DOHH2 (cell line): Measurements from ENCODE around the gene TBX3.

Source experiments
- H3F3A ChIP-seq: fragments of 200-600 bp; sonication (generic), shearing (Covaris generic); 2 replicates; pipeline ENCODE4 v1.6.0; 2016; ENCODE audit warnings: antibody characterized with exemption, mild to moderate bottlenecking; ENCODE audit not compliant: control insufficient read depth, insufficient read depth
- H3K27ac ChIP-seq: fragments of 200-600 bp; sonication (generic); 2 replicates; pipeline ENCODE4 v1.5.1; 2014; ENCODE audit warnings: low read depth, mild to moderate bottlenecking, low read length, moderate library complexity
- H3K27me3 ChIP-seq: fragments of 200-600 bp; sonication (generic); 2 replicates; pipeline ENCODE4 v1.6.1; 2014; ENCODE audit warnings: mild to moderate bottlenecking, low read length, mixed read lengths; ENCODE audit not compliant: control insufficient read depth
- H3K36me3 ChIP-seq: fragments of 200-600 bp; sonication (generic); 2 replicates; pipeline ENCODE4 v1.6.1; 2014; ENCODE audit warnings: mild to moderate bottlenecking, low read length, moderate library complexity, mixed read lengths; ENCODE audit not compliant: control insufficient read depth
- H3K4me1 ChIP-seq: fragments of 200-600 bp; sonication (generic); 2 replicates; pipeline ENCODE4 v1.6.1; 2014; ENCODE audit warnings: mild to moderate bottlenecking, low read length, mixed read lengths; ENCODE audit not compliant: control insufficient read depth
- H3K4me2 ChIP-seq: fragments of 200-600 bp; sonication (generic); 2 replicates; pipeline ENCODE4 v1.6.0; 2014; ENCODE audit warnings: mild to moderate bottlenecking, low read length, moderate library complexity
- H3K4me3 ChIP-seq: fragments of 200-600 bp; sonication (generic); 2 replicates; pipeline ENCODE4 v1.5.1; 2014; ENCODE audit warnings: mild to moderate bottlenecking, low read length, mixed read lengths
- H3K79me2 ChIP-seq: fragments of 200-600 bp; sonication (generic); 2 replicates; pipeline ENCODE4 v1.6.1; 2014; ENCODE audit warnings: mild to moderate bottlenecking, low read length, mixed read lengths; ENCODE audit not compliant: control insufficient read depth
- H3K9me2 ChIP-seq: fragments of 200-600 bp; sonication (generic); replicated peaks from 2 replicates; pipeline ENCODE4 v1.6.1; 2014; ENCODE audit warnings: mild to moderate bottlenecking, low read length, mixed read lengths; ENCODE audit not compliant: control insufficient read depth
- H3K9me3 ChIP-seq: fragments of 200-600 bp; sonication (generic); 2 replicates; pipeline ENCODE4 v1.6.1; 2014; ENCODE audit warnings: antibody characterized with exemption, low read length, mixed read lengths; ENCODE audit not compliant: control insufficient read depth, insufficient read depth
- H4K20me1 ChIP-seq: fragments of 200-600 bp; sonication (generic); 2 replicates; pipeline ENCODE4 v1.6.0; 2014; ENCODE audit warnings: low read depth, mild to moderate bottlenecking, antibody characterized with exemption, low read length, moderate library complexity; ENCODE audit not compliant: control insufficient read depth, insufficient read depth
- EZH2phosphoT487 ChIP-seq: fragments of 200-600 bp; sonication (generic); IDR thresholded peaks from 2 replicates; pipeline ENCODE4 v1.6.1; 2017; ENCODE audit warnings: borderline replicate concordance, mild to moderate bottlenecking, antibody characterized with exemption, low read length, moderate library complexity, mixed read lengths
- TF ChIP-seq, protein P1 (sequence below): fragments of 200-600 bp; sonication (generic); IDR thresholded peaks from one replicate; pipeline ENCODE4 v1.5.1; 2014; ENCODE audit warnings: antibody characterized with exemption, mild to moderate bottlenecking, low read depth, low read length; ENCODE audit not compliant: poor library complexity, severe bottlenecking

TBX3 gene

DNA sequence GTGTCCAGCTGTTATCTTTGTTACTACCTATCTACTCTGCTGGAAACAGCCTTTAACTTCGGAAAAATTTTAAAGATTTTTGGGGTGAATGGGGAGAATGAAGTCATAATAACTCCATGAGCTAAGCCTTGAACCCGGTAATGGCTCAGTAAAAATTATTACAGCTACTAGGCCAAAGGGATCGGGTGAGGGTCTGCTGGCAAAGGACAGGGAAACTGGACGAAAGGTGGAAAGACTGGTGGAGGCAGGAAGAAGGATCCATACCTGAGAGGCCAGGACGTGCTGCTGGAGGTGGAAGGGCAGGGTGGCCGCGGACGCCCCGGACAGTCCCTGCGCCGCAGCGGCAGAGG, 10.1 kb downstream of the TBX3 start:
- no peak overlapping the region for H3K4me3 ChIP-seq
- no peaks in the 10 kb centered on the region for H3K4me1 ChIP-seq

GRCh38 chr12:114673169-114673833, 10.7 kb downstream of the TBX3 start:
- Histone ChIP-seq H3K9me3 (no peaks in the 10 kb centered on the region), H3K36me3 (no peaks in the 10 kb centered on the region), H3K27me3 (peaks cover 19% of the 10 kb centered on the region), H3K4me2 (no peak overlapping the region), H3K4me3 (no peak overlapping the region), H3K27ac (no peak overlapping the region), H3K9me2 (no peaks in the 10 kb centered on the region), H4K20me1 (no peaks in the 10 kb centered on the region), H3K79me2 (no peaks in the 10 kb centered on the region), H3K4me1 (no peaks in the 10 kb centered on the region), H3F3A (no peaks in the 10 kb centered on the region)
- no peak for TF ChIP-seq EZH2phosphoT487
- TF ChIP-seq, protein P1, sequence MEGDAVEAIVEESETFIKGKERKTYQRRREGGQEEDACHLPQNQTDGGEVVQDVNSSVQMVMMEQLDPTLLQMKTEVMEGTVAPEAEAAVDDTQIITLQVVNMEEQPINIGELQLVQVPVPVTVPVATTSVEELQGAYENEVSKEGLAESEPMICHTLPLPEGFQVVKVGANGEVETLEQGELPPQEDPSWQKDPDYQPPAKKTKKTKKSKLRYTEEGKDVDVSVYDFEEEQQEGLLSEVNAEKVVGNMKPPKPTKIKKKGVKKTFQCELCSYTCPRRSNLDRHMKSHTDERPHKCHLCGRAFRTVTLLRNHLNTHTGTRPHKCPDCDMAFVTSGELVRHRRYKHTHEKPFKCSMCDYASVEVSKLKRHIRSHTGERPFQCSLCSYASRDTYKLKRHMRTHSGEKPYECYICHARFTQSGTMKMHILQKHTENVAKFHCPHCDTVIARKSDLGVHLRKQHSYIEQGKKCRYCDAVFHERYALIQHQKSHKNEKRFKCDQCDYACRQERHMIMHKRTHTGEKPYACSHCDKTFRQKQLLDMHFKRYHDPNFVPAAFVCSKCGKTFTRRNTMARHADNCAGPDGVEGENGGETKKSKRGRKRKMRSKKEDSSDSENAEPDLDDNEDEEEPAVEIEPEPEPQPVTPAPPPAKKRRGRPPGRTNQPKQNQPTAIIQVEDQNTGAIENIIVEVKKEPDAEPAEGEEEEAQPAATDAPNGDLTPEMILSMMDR = no peak

More for the DNA sequence above, 10.1 kb downstream of the TBX3 start:
- Histone ChIP-seq H3K27me3 (peaks cover 17% of the 10 kb centered on the region), H3K9me3 (no peaks in the 10 kb centered on the region), H4K20me1 (no peaks in the 10 kb centered on the region), H3K79me2 (no peaks in the 10 kb centered on the region), H3K36me3 (no peaks in the 10 kb centered on the region), H3K4me2 (no peak overlapping the region), H3F3A (no peaks in the 10 kb centered on the region), H3K9me2 (no peaks in the 10 kb centered on the region), H3K27ac (no peak overlapping the region)
- TF ChIP-seq, protein P1 = no peak

- H3F3A ChIP-seq = no peaks in the 10 kb centered on the region
- no peaks in the 10 kb centered on the region for H3K9me3 ChIP-seq
- H4K20me1 ChIP-seq = no peaks in the 10 kb centered on the region
- no peaks in the 10 kb centered on the region for H3K9me2 ChIP-seq
- H3K27ac ChIP-seq = no peak overlapping the region
- H3K4me2 ChIP-seq = no peak overlapping the region
- H3K4me1 ChIP-seq = no peaks in the 10 kb centered on the region
- no peak for TF ChIP-seq EZH2phosphoT487
- TF ChIP-seq, protein P1 = no peak
- no peaks in the 10 kb centered on the region for H3K36me3 ChIP-seq
- peaks cover 22% of the 10 kb centered on the region for H3K27me3 ChIP-seq
- H3K79me2 ChIP-seq = no peaks in the 10 kb centered on the region
- H3K4me3 ChIP-seq = no peak overlapping the region
Measured at GRCh38 chr12:114672817-114673168, 11.2 kb downstream of the TBX3 start.
